Gastroesophageal sphincter (tissue), 4 donors: ENCODE data around the gene ANP32B. TPM values are rescaled to one million over a fixed set of nuclear protein-coding genes. Genes with fewer than 3 reads are reported as not detected.

Source experiments
- ATAC-seq: fragments of 150-250 bp; one replicate; pipeline ENCODE4 v1.9.1; 2016; ENCODE audit warnings: mild to moderate bottlenecking, moderate library complexity
- H3K27ac ChIP-seq, 4 donors: fragments of 200-600 bp; sonication (generic) in 3 of 4; 1 replicate in 3 of 4; 2 replicates in 1 of 4; pipeline ENCODE4 v1.5.1; 2016 to 2019
- H3K27me3 ChIP-seq: fragments of 200-600 bp; sonication (generic); one replicate; pipeline ENCODE4 v1.5.1; 2019
- H3K36me3 ChIP-seq, 2 donors: fragments of 200-600 bp; sonication (generic); one replicate each; pipeline ENCODE4 v1.5.1; 2019; ENCODE audit warnings: control low read depth in 1 of 2
- H3K4me1 ChIP-seq, 3 donors: fragments of 200-600 bp; sonication (generic); 1 replicate in 2 of 3; 2 replicates in 1 of 3; pipeline ENCODE4 v1.5.1; 2016 to 2019; ENCODE audit warnings: control low read depth in 2 of 3
- H3K4me3 ChIP-seq, 2 donors: fragments of 200-600 bp; sonication (generic); one replicate each; pipeline ENCODE4 v1.5.1; 2019; ENCODE audit warnings: mild to moderate bottlenecking in 1 of 2, moderate library complexity in 1 of 2
- H3K9me3 ChIP-seq, 3 donors: fragments of 200-600 bp; sonication (generic); one replicate each; pipeline ENCODE4 v1.5.1; 2017 to 2019; ENCODE audit warnings: control low read depth in 2 of 3
- EP300 ChIP-seq: sonication (generic); formaldehyde crosslinking; IDR thresholded peaks from one replicate; pipeline ENCODE4 v1.6.1; 2017; ENCODE audit warnings: antibody characterized with exemption, mild to moderate bottlenecking
- POLR2A ChIP-seq, 2 donors: fragments of 450-650 bp; IDR thresholded peaks; one replicate each; pipeline ENCODE4 v1.6.1; 2017; ENCODE audit warnings: antibody characterized with exemption in 2 of 2, mild to moderate bottlenecking in 2 of 2, moderate library complexity in 1 of 2
- POLR2AphosphoS5 ChIP-seq: sonication (generic); formaldehyde crosslinking; IDR thresholded peaks from one replicate; pipeline ENCODE4 v1.6.1; 2017; ENCODE audit warnings: antibody characterized with exemption
- WGBS, 2 donors: methylation state at CpG; one replicate each; pipeline ENCODE4 v1.1.5; 2018; ENCODE audit warnings: low coverage in 1 of 2; 5-methylcytosine and 5-hydroxymethylcytosine counted together
- total RNA-seq, 4 donors: library from RNA; depleted of rRNA; stranded (reverse); fragments of >200 nt; gene quantifications; one replicate each; pipeline ENCODE4 v1.1.0, GENCODE V29; 2016
- TF ChIP-seq, protein P1 (sequence below), 4 experiments: fragments of 200-600 bp in 2 of 4; fragments of 450-650 bp in 2 of 4; sonication (generic) in 1 of 4; IDR thresholded peaks; one replicate each; pipeline ENCODE4 v1.5.1; 2017 to 2019; ENCODE audit warnings: antibody characterized with exemption in 4 of 4, mild to moderate bottlenecking in 2 of 4, moderate library complexity in 2 of 4

The ANP32B gene
- total RNA-seq, 4 donors from 2014 or later, result 33.0 to 41.0 (median 36.1) TPM

DNA sequence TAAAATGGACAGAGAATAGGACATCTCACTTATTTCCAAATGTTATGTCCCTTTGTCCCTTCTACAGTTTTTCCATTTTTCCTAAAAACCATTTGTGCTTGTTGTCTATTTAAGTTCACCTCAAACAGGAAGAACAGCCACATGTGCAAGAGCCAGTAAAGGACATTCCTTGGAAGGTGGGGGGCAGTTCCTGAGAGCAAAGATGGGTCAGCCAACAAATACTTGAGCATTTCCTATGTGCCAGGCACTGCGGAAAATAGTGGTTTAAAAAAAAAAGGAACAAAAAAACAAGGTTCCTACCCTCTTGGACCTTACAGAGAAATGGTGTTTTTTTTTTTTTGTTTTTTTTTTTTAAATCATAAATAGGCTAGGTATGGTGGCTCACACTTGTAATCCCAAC lies 26.8 kb downstream of the ANP32B start:
- 18 to 30% methylated on average over 1 of the region's 1 CpG for WGBS, 2 donors
- Histone ChIP-seq H3K4me1 (peaks cover 0 to 22% (median 0%) of the 10 kb centered on the region in 3 donors), H3K4me3 (no peak overlapping the region), H3K27ac (peak overlapping the region in 3 of 4 donors; percentile 5 to 31 (median 12)), H3K27me3 (no peaks in the 10 kb centered on the region), H3K36me3 (peaks cover 3 to 95% of the 10 kb centered on the region in 2 donors), H3K9me3 (no peaks in the 10 kb centered on the region)
- peak; percentile 71 for ATAC-seq
- TF ChIP-seq, protein P1, sequence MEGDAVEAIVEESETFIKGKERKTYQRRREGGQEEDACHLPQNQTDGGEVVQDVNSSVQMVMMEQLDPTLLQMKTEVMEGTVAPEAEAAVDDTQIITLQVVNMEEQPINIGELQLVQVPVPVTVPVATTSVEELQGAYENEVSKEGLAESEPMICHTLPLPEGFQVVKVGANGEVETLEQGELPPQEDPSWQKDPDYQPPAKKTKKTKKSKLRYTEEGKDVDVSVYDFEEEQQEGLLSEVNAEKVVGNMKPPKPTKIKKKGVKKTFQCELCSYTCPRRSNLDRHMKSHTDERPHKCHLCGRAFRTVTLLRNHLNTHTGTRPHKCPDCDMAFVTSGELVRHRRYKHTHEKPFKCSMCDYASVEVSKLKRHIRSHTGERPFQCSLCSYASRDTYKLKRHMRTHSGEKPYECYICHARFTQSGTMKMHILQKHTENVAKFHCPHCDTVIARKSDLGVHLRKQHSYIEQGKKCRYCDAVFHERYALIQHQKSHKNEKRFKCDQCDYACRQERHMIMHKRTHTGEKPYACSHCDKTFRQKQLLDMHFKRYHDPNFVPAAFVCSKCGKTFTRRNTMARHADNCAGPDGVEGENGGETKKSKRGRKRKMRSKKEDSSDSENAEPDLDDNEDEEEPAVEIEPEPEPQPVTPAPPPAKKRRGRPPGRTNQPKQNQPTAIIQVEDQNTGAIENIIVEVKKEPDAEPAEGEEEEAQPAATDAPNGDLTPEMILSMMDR (IDR thresholded peaks at IDR 0.05), result no peak
- peak; percentile 53 for TF ChIP-seq POLR2AphosphoS5

DNA sequence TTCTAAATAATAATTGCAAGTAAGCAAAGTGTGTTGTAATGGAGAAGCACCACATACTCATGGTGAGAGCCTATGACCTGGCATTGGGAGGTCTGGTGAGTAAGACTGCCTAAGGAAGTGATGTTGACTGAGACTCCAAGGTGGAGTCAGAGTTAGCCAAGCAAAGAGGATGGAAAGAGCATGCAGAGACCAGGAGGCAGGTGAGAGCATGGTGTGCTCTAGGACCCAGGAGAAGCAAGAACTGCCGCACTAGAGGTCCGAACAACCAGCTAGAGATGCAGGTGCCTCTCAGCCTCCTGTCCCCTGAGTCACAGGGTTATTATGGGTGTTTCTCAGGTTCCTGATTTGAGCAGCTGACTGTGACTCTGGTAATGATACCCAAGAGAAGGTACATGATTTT lies 27.3 kb downstream of the ANP32B start:
- ATAC-seq, result peak; percentile 50
- peak overlapping the region in 2 of 4 donors; percentile 4 to 16 for H3K27ac ChIP-seq
- TF ChIP-seq EP300 (no peak), POLR2AphosphoS5 (no peak), POLR2A (IDR thresholded peaks at IDR 0.05) (no peak)
- TF ChIP-seq, protein P1 (IDR thresholded peaks at IDR 0.05), result no peak
- no peak overlapping the region for H3K4me3 ChIP-seq
- peaks cover 3 to 95% of the 10 kb centered on the region in 2 donors for H3K36me3 ChIP-seq
- peaks cover 0 to 22% (median 0%) of the 10 kb centered on the region in 3 donors for H3K4me1 ChIP-seq
- no peaks in the 10 kb centered on the region for H3K27me3 ChIP-seq
- no peaks in the 10 kb centered on the region for H3K9me3 ChIP-seq
- WGBS, 2 donors, result 0 to 16% methylated on average over 2 of the region's 2 CpGs

DNA sequence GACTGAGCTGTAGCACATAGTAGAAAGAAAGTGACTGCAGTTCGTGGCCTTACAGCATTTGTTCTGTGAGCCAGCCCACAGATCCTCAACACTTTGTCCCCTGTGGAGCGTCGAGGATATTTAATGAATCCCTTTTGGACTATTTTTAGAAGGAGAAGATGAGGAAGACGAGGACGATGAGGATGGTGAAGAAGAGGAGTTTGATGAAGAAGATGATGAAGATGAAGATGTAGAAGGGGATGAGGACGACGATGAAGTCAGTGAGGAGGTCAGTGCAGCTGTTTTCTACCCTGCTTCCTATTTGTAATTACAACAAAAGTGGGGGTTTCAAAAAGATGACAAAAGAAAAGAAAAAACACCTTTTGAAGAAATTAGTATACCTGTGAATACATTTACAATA lies 28.0 kb downstream of the ANP32B start:
- peaks cover 0 to 22% (median 0%) of the 10 kb centered on the region in 3 donors for H3K4me1 ChIP-seq
- no peak overlapping the region for H3K27ac ChIP-seq
- 79 to 80% methylated on average over 7 of the region's 7 CpGs for WGBS, 2 donors
- TF ChIP-seq, protein P1 (IDR thresholded peaks at IDR 0.05), result no peak
- no peaks in the 10 kb centered on the region for H3K9me3 ChIP-seq
- no peak overlapping the region for H3K4me3 ChIP-seq
- H3K27me3 ChIP-seq, result no peaks in the 10 kb centered on the region
- no peak for ATAC-seq
- peaks cover 3 to 95% of the 10 kb centered on the region in 2 donors for H3K36me3 ChIP-seq

DNA sequence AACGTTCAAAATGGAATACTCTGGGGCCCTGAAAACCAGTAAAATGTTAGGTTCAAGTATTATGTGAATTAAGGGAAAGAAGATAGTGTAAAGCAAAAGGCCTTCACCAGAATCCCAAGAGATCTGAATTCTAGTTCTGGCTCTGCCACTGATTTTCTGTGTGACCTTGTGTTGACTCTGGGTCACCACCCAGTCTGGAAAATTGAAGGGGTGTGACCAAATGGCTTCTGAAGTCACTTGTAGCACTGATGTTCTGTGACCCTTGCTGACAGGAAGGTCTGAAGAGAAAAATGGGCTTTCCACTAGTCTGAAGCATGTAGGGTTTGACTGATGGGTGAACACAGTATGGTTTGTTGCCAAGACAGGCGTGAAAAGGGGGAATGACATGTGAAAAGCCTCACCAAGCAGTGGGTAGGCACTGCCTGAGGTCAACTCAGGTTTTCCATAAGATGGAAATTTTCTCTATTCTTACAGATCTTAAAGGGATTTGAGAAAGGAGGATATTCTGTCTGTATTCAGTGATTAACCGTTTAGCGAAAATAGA lies 33.1 kb downstream of the ANP32B start:
- Histone ChIP-seq H3K27ac (no peak overlapping the region), H3K27me3 (no peaks in the 10 kb centered on the region), H3K36me3 (peaks cover 3 to 98% of the 10 kb centered on the region in 2 donors), H3K9me3 (no peaks in the 10 kb centered on the region), H3K4me1 (no peaks in the 10 kb centered on the region), H3K4me3 (no peak overlapping the region)
- TF ChIP-seq POLR2A (IDR thresholded peaks at IDR 0.05), result no peak
- no peak for TF ChIP-seq POLR2AphosphoS5
- no peak for TF ChIP-seq EP300
- TF ChIP-seq, protein P1 (IDR thresholded peaks at IDR 0.05), result no peak
- ATAC-seq, result no peak
- WGBS, 2 donors, result 83 to 89% methylated on average over 4 of the region's 4 CpGs

DNA sequence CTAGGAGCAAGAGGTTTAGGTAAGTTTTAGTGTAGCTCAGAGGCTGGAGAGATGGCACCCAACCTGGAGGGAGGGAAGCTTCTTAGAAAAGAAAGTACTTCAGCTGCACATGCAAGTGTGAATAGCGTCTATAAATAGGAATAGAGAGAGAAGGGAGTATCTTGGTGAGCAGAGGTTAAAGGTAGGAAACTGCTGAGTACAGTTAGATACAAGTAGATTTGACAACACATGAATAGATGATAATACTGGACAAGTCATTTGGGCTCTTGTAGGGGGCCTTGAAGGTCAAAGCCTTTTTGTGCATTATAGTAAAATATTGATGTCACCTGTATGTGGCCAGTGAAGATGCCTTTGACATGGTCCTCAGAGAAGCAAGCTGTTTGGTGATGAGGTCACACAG lies 34.2 kb downstream of the ANP32B start:
- Histone ChIP-seq H3K4me3 (no peak overlapping the region), H3K4me1 (no peaks in the 10 kb centered on the region), H3K36me3 (peaks cover 3 to 98% of the 10 kb centered on the region in 2 donors), H3K27ac (no peak overlapping the region), H3K27me3 (no peaks in the 10 kb centered on the region), H3K9me3 (no peaks in the 10 kb centered on the region)
- no peak for TF ChIP-seq POLR2AphosphoS5
- TF ChIP-seq EP300, result no peak
- TF ChIP-seq, protein P1 (IDR thresholded peaks at IDR 0.05), result no peak
- TF ChIP-seq POLR2A (IDR thresholded peaks at IDR 0.05), result no peak
- ATAC-seq, result no peak
- WGBS, 2 donors, result 62 to 85% methylated on average over 1 of the region's 1 CpG
